Hepatocyte (in vitro differentiated cells): Measurements from ENCODE around the gene DNAH3. TPM values are rescaled to one million over a fixed set of nuclear protein-coding genes. Genes with fewer than 3 reads are reported as not detected.

Source experiments
- DNase-seq: peaks from one replicate; pipeline ENCODE4 v3.0.0-alpha.2; 2016; ENCODE audit warnings: low spot score
- H2AFZ ChIP-seq: fragments of 200-600 bp; sonication (generic); 2 replicates; pipeline ENCODE4 v1.6.0; 2016; ENCODE audit warnings: antibody characterized with exemption, mild to moderate bottlenecking
- H3K27ac ChIP-seq: fragments of 200-600 bp; sonication (generic); 2 replicates; pipeline ENCODE4 v1.5.1; 2016; ENCODE audit warnings: mild to moderate bottlenecking
- H3K27me3 ChIP-seq: fragments of 200-600 bp; sonication (generic); 2 replicates; pipeline ENCODE4 v1.6.1; 2016
- H3K36me3 ChIP-seq: fragments of 200-600 bp; sonication (generic); replicated peaks from 2 replicates; pipeline ENCODE4 v1.5.1; 2016; ENCODE audit warnings: low read depth; ENCODE audit not compliant: insufficient read depth
- H3K4me1 ChIP-seq: fragments of 200-600 bp; sonication (generic); 2 replicates; pipeline ENCODE4 v1.5.1; 2016; ENCODE audit warnings: mild to moderate bottlenecking, moderate library complexity; ENCODE audit not compliant: insufficient read depth
- H3K4me2 ChIP-seq: fragments of 200-600 bp; sonication (generic); 2 replicates; pipeline ENCODE4 v1.6.0; 2016
- H3K4me3 ChIP-seq: fragments of 200-600 bp; sonication (generic); 2 replicates; pipeline ENCODE4 v1.5.1; 2016; ENCODE audit warnings: mild to moderate bottlenecking
- H3K79me2 ChIP-seq: fragments of 200-600 bp; sonication (generic); 2 replicates; pipeline ENCODE4 v1.6.0; 2017; ENCODE audit warnings: mild to moderate bottlenecking
- H3K9me2 ChIP-seq: fragments of 200-600 bp; sonication (generic); replicated peaks from 2 replicates; pipeline ENCODE4 v1.6.0; 2017; ENCODE audit warnings: mild to moderate bottlenecking; ENCODE audit not compliant: insufficient read depth
- H3K9me3 ChIP-seq: fragments of 200-600 bp; sonication (generic); 2 replicates; pipeline ENCODE4 v1.5.1; 2016; ENCODE audit warnings: low read depth, mild to moderate bottlenecking
- H4K20me1 ChIP-seq: fragments of 200-600 bp; sonication (generic); 2 replicates; pipeline ENCODE4 v1.6.0; 2016; ENCODE audit warnings: mild to moderate bottlenecking; ENCODE audit not compliant: insufficient read depth, poor library complexity, severe bottlenecking
- CTCF ChIP-seq: fragments of 200-600 bp; sonication (generic); IDR thresholded peaks from 2 replicates; pipeline ENCODE4 v1.5.1; 2016; ENCODE audit warnings: antibody characterized with exemption, mild to moderate bottlenecking; ENCODE audit not compliant: poor library complexity
- EZH2 ChIP-seq: fragments of 200-600 bp; sonication (generic); IDR thresholded peaks from 2 replicates; pipeline ENCODE4 v1.6.1; 2016; ENCODE audit warnings: antibody characterized with exemption, mild to moderate bottlenecking, borderline replicate concordance
- EZH2phosphoT487 ChIP-seq: fragments of 200-600 bp; sonication (generic); IDR thresholded peaks from one replicate; pipeline ENCODE4 v1.6.1; 2018; ENCODE audit warnings: antibody characterized with exemption, mild to moderate bottlenecking, low read depth, moderate library complexity; ENCODE audit not compliant: unreplicated experiment, severe bottlenecking
- WGBS: methylation state at CpG from one replicate; pipeline ENCODE4 v1.1.6; 2016; ENCODE audit warnings: low lambda C conversion rate; ENCODE audit errors: missing lambda C conversion rate; 5-methylcytosine and 5-hydroxymethylcytosine counted together
- polyA plus RNA-seq: library from polyadenylated mRNA; unstranded; fragments of >200 nt; fragmentation: Nextera tagmentation; extraction: Ambion mirVana; gene quantifications from 2 replicates; pipeline ENCODE4 v1.2.1, GENCODE V29; 2016
- total RNA-seq: library from RNA; depleted of rRNA; stranded (reverse); fragments of >200 nt; gene quantifications from 2 replicates; pipeline ENCODE4 v1.2.3, GENCODE V29; 2014

Gene DNAH3
- total and polyA plus RNA-seq, 2 experiments from 2014 or later, result 0.33 to 0.37 TPM

GRCh38 chr16:21190599-21190998, 40.0 kb upstream of the DNAH3 start:
- H2AFZ ChIP-seq, result no peak overlapping the region
- no peaks in the 10 kb centered on the region for H3K36me3 ChIP-seq
- no peak overlapping the region for H3K4me2 ChIP-seq
- H3K4me3 ChIP-seq, result no peak overlapping the region
- no peaks in the 10 kb centered on the region for H3K79me2 ChIP-seq
- no peak for DNase-seq
- TF ChIP-seq EZH2phosphoT487, result no peak
- TF ChIP-seq CTCF, result no peak
- TF ChIP-seq EZH2, result no peak
- H4K20me1 ChIP-seq, result no peaks in the 10 kb centered on the region
- no peaks in the 10 kb centered on the region for H3K4me1 ChIP-seq
- no peaks in the 10 kb centered on the region for H3K9me2 ChIP-seq
- no peaks in the 10 kb centered on the region for H3K9me3 ChIP-seq
- no peaks in the 10 kb centered on the region for H3K27me3 ChIP-seq
- H3K27ac ChIP-seq, result no peak overlapping the region

GRCh38 chr16:21190013-21190412, 39.4 kb upstream of the DNAH3 start:
- no peaks in the 10 kb centered on the region for H3K9me3 ChIP-seq
- no peak overlapping the region for H3K4me2 ChIP-seq
- no peak overlapping the region for H2AFZ ChIP-seq
- no peaks in the 10 kb centered on the region for H4K20me1 ChIP-seq
- DNase-seq, result no peak
- H3K4me1 ChIP-seq, result no peaks in the 10 kb centered on the region
- no peaks in the 10 kb centered on the region for H3K36me3 ChIP-seq
- H3K27me3 ChIP-seq, result no peaks in the 10 kb centered on the region
- no peaks in the 10 kb centered on the region for H3K9me2 ChIP-seq
- TF ChIP-seq EZH2, result no peak
- TF ChIP-seq CTCF, result no peak
- no peak for TF ChIP-seq EZH2phosphoT487
- no peak overlapping the region for H3K4me3 ChIP-seq
- no peaks in the 10 kb centered on the region for H3K79me2 ChIP-seq
- no peak overlapping the region for H3K27ac ChIP-seq
- 89% methylated on average over 4 of the region's 4 CpGs for WGBS

GRCh38 chr16:21189311-21189710, 38.7 kb upstream of the DNAH3 start:
- no peaks in the 10 kb centered on the region for H3K9me3 ChIP-seq
- 90% methylated on average over 5 of the region's 5 CpGs for WGBS
- no peaks in the 10 kb centered on the region for H3K79me2 ChIP-seq
- H3K4me2 ChIP-seq, result no peak overlapping the region
- TF ChIP-seq EZH2phosphoT487 (no peak), EZH2 (no peak), CTCF (no peak)
- no peaks in the 10 kb centered on the region for H3K27me3 ChIP-seq
- no peak overlapping the region for H3K27ac ChIP-seq
- H3K36me3 ChIP-seq, result no peaks in the 10 kb centered on the region
- H4K20me1 ChIP-seq, result no peaks in the 10 kb centered on the region
- no peak overlapping the region for H2AFZ ChIP-seq
- H3K9me2 ChIP-seq, result no peaks in the 10 kb centered on the region
- H3K4me1 ChIP-seq, result no peaks in the 10 kb centered on the region
- no peak for DNase-seq
- H3K4me3 ChIP-seq, result no peak overlapping the region

GRCh38 chr16:21186326-21186691, 35.7 kb upstream of the DNAH3 start:
- Histone ChIP-seq H3K4me1 (no peaks in the 10 kb centered on the region), H4K20me1 (no peaks in the 10 kb centered on the region), H3K4me2 (no peak overlapping the region), H2AFZ (no peak overlapping the region), H3K4me3 (no peak overlapping the region), H3K27ac (no peak overlapping the region), H3K27me3 (no peaks in the 10 kb centered on the region), H3K79me2 (no peaks in the 10 kb centered on the region), H3K9me2 (no peaks in the 10 kb centered on the region), H3K9me3 (no peaks in the 10 kb centered on the region), H3K36me3 (no peaks in the 10 kb centered on the region)
- no peak for DNase-seq
- no peak for TF ChIP-seq EZH2phosphoT487
- TF ChIP-seq CTCF, result no peak
- no peak for TF ChIP-seq EZH2
- 79% methylated on average over 4 of the region's 4 CpGs for WGBS
